Choroid plexus epithelial cell (primary cell): ENCODE measurements around the gene KHNYN.
A peak's percentile ranks its signal among the peaks of the same experiment; 100 is the strongest.

ENCODE experiments used
- DNase-seq: peaks from one replicate; pipeline ENCODE4 v3.0.0-alpha.2; 2010; ENCODE audit warnings: low read depth
- H3K4me3 ChIP-seq: 2 replicates; pipeline ENCODE4 v1.5.1; 2011; ENCODE audit warnings: low read depth, mild to moderate bottlenecking, control low read depth, low read length, moderate library complexity
- TF ChIP-seq, protein P1 (sequence below): conservative IDR thresholded peaks from 2 replicates; pipeline ENCODE4 v1.5.1; 2011; ENCODE audit warnings: low read depth, mild to moderate bottlenecking, control low read depth, inconsistent platforms, low read length, moderate library complexity

KHNYN gene

GRCh38 chr14:24426150-24426911 is 3.4 kb upstream of the KHNYN start:
- H3K4me3 ChIP-seq = no peak overlapping the region
- no peak for DNase-seq
- TF ChIP-seq, protein P1, sequence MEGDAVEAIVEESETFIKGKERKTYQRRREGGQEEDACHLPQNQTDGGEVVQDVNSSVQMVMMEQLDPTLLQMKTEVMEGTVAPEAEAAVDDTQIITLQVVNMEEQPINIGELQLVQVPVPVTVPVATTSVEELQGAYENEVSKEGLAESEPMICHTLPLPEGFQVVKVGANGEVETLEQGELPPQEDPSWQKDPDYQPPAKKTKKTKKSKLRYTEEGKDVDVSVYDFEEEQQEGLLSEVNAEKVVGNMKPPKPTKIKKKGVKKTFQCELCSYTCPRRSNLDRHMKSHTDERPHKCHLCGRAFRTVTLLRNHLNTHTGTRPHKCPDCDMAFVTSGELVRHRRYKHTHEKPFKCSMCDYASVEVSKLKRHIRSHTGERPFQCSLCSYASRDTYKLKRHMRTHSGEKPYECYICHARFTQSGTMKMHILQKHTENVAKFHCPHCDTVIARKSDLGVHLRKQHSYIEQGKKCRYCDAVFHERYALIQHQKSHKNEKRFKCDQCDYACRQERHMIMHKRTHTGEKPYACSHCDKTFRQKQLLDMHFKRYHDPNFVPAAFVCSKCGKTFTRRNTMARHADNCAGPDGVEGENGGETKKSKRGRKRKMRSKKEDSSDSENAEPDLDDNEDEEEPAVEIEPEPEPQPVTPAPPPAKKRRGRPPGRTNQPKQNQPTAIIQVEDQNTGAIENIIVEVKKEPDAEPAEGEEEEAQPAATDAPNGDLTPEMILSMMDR = no peak

GRCh38 chr14:24426912-24427536 is 2.7 kb upstream of the KHNYN start:
- TF ChIP-seq, protein P1 = no peak
- H3K4me3 ChIP-seq = no peak overlapping the region
- no peak for DNase-seq

DNA sequence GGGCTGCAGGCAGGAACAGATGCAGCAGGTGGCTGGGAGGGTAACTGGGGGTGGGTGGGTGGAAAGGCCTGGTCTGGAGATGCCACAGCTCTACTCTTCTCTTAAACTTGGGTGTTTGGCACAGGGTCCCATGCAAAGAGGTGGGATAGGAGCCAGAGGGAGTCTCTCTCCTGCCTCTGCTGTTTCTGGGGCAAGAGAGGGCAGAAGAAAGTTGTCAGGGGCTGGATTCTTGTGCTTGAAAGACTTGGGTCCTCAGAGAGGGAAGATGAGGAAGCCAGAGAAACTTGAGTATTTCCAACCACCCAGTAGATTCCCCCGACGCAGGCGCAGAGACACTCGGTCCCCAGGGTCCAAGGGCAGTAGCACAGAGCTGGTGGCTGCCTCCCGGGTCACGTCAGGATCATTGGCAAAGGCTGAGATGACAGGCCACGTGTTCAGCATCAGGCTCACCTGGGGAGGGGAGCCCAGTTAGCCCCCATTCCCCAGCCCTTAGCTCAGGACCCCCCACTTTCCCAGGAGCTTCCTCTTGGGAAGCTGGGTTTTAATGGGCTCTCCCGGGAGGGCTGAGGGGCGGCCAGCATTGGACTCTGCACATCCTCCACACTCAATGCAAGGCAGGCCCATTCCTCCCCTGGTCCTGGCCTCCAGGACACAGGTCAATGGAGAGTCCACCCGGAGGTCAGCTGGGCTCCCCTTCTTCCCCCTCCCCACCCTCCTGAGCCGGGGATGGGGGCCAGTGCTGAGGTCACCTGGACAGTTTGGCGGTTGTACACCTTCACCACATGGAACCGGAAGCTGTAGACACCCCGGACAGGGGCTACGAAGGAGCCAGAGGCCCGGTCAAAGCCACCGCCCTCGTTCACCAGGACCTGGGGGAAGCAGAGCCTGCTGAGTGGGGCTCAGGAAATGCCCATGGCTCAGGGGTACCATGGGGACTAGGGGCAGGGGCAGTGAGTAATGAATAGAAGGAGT is 1.9 kb upstream of the KHNYN start:
- TF ChIP-seq, protein P1 = no peak
- H3K4me3 ChIP-seq = no peak overlapping the region
- no peak for DNase-seq

DNA sequence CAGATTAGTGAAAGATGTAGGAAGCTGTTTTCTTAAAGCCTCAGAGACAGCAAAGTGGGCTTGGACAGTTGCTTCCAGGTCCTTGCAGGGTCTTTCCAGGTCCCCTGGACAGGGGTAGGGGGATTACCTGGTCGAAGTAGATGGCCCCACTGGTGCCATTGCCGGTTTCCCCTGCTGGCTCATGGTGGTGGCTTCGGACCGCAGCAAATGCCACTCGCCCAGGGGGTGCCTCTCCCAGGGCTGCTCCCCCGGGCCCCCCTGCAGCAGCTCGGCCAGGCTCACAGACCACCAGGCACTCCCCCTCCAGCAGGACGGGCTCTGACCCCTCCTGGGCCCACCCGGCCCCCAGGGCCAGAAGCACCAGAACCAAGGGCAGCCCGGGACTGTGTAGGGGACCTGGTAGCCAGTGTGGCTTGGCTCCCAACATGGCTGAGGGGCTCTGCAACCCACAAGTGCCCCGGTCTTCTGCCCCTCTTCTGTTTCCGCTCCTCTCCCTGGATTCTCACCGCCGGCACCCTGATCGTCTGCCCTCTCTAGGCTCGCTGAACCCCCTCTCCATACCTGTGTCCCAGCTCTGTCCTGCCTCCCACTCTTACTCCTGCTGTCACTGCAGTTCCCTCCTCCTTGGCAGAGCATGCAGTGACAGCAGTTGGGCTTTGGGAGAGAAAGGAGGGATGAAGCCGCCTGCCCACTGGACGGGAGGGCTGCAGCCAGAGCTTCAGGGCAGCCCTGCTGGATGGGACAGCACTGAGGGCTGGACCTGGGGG is 943 bp upstream of the KHNYN start:
- no peak overlapping the region for H3K4me3 ChIP-seq
- no peak for DNase-seq
- TF ChIP-seq, protein P1 = no peak

DNA sequence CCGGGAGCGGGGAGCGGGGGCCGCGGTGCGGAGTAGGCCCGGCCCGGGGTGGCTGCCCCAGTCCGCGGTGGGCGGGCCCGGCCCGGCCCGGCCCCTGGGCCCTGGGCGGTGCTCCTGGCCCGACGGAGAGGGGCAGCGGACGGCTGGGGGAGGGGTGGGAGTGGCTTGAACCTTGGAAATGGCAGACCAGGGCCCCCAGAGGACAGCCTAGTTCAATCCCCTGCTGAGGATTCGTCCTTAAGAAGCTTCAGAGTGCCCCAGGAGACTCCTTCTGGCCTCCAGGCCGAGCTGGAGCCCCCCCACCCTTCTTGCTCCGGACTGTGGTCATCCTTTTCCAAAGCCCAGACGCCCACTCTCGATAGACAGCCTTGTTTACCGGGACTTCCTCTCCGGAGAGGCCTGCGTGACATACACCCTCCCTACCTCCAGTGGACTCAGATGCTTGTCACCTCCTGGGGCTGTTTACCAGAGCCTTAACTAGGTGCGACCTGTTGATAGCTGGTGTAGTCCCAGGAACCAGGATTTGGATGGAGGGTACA is 458 bp downstream of the KHNYN start:
- H3K4me3 ChIP-seq = peak overlapping the region; percentile 71
- TF ChIP-seq, protein P1 = no peak
- DNase-seq = peak; percentile 80
